SK-N-MC (cell line): ENCODE data around the gene RNLS.

Experiments used
- EZH2 ChIP-seq: fragments of 200-600 bp; sonication (generic); IDR thresholded peaks from one replicate; pipeline ENCODE4 v1.6.1; 2017; ENCODE audit warnings: antibody characterized with exemption
- POLR2AphosphoS5 ChIP-seq: IDR thresholded peaks from 2 replicates; pipeline ENCODE4 v1.6.1; 2012; ENCODE audit warnings: mild to moderate bottlenecking, low read depth, low read length, borderline replicate concordance

- TF ChIP-seq POLR2AphosphoS5 (no peak), EZH2 (no peak)
These were observed 339.0 kb downstream of the RNLS start for GRCh38 chr10:88243836-88244730.
